Suppressor macrophage treated with lipopolysaccharide for 4 hours (primary cell): Measurements from ENCODE around the gene PIF1.
A peak's percentile ranks its signal among the peaks of the same experiment; 100 is the strongest.
"Not testable (repeated sequence)": the region's sequence is repeated elsewhere in the genome, so short reads cannot be mapped to it uniquely, and the experiment has no call there.

Source experiments
- DNase-seq: peaks from one replicate; pipeline ENCODE4 v3.0.0-alpha.2; 2020

Gene PIF1

DNA sequence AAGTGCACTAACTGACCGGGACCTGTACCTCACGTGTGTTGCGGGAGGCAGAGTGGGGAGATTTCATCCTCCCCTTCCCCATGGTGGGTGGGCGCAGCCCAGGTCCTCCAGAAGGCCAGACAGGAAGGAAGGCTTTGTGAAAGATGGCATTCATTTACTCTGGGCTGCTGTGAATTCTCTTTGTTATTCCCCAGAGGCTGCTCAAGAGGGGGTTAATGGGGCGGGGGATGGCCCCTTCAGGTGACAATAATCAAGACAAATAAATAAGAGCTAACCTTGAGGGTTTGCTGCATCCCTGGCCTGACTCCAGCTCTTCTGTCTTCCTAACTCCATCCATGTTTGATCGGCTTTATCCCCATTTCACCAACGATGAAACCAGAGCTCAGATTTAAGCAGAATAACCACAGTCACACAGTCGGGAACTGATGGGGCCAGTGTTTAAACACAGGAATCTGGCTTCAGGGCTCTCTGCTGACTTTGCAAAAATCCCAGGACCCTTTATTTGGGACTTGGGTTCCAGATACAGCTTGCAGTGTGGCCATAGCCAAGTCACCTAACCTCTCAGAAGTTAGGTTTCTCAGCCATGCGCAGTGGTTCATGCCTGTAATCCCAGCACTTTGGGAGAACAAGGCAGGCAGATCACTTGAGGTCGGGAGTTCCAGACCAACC lies 16.5 kb downstream of the PIF1 start:
- DNase-seq = no peak

DNA sequence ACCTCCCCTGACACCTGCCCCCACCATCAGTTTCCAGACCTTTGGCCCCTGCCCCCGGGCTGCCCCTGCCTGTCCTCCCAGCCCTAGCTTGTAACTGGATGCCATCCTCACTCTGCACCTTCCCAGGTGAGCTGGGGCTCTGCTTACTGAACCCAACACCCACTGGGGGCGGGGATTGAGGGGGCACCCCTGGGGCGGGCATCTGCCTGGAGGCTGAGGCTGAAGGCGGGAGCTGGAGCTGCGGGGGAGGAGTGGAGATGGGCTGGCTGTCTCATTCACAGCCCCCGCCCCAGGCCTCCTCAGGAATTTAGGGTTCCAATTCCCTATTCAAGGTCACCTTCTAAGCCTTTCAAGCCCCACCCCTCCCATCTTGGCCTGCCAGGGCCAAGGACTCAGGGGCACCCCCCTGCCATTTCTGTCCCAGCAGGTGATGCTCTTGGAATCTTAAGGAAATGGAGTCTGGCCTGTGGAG lies 17.7 kb downstream of the PIF1 start:
- no peak for DNase-seq

DNA sequence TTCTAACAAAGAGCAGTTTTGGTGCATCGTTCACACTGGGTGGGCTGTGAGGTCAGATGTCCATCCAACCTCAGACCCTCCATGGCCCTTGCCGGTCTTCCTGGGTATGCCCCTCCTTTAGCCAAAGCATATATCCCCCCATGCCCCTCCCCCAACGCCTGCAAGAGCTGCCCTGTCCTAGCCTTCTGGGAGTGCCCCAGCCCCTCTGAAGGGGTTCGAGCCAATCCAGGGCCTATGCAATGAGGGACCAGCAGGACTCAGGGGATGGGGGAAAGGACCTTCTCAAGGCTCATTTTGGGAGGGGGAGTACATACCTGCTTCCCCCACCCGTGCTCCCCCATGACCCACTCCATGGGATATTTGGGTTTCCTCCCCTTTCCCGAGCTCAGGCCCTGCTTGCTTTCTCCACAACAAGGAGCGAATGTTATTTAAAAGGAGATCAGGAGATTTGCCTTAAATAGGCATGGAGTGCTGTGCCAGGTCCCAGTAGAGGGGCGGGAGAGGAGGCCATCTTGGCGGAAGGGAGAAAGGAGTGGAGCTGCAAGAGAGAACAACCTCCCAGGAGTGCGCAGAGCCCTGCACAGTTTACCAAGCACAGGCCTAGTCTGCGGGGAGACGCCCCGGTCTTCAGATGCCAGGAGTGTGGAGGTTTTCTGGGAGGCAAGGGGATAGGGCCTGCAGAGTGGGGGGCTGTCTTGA lies 18.2 kb downstream of the PIF1 start:
- no peak for DNase-seq

DNA sequence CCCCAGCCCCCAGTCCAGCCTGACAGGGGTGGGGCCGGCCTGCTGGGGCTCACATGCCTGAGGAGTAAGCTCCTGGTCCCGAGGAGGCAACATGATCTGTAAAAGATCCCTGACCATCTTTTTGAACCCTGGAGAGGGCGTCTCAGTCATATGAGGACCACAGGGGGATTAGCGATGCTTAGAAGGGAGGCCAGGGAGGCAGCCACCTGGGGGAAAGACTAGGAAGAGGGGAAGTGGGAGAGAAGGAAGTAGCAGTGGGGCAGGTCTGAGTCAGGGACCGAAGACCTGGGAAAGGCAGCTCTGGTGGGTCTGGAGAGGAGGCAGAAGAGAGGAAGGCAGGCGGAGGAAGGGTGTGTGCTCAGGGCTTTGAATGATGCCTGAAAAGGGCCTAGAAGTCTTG lies 18.9 kb downstream of the PIF1 start:
- DNase-seq = no peak

DNA sequence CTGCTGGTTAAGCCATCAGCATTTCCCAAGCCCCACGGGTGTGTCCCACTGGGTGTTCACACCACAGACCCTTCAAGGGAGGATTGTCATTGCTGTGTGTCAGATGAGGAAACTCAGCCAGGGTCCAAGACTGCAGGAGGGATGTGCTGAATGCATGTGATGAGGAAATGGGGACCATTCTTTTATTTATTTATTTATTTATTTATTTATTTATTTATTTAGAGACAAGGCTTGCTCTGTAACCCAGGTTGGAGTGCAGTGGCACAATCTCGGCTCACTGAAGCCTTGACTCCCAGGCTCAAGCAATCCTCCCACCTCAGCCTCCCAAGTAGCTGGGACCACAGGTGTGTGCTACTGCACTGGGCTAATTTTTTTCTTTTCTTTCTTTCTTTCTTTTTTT lies 20.8 kb downstream of the PIF1 start:
- no peak for DNase-seq

DNA sequence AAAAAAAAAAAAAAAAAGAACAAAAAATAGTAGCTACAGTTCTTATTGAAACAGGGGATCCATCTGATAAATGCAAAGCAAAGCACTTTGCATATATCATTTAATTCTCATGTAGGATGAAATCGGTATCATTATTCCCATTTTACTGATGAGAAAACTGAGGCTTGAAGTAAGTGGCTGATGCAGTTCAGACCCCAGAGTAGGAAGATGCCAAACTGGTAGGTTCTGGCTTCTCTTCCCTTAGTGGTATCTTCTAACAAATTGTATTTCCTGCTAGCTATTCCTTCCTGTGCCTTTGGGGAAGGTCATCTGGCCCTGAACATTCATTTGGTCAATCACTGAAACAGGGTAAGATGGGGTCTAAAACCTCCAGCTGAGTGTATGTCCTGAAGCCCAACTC lies 21.9 kb downstream of the PIF1 start:
- DNase-seq = no peak

DNA sequence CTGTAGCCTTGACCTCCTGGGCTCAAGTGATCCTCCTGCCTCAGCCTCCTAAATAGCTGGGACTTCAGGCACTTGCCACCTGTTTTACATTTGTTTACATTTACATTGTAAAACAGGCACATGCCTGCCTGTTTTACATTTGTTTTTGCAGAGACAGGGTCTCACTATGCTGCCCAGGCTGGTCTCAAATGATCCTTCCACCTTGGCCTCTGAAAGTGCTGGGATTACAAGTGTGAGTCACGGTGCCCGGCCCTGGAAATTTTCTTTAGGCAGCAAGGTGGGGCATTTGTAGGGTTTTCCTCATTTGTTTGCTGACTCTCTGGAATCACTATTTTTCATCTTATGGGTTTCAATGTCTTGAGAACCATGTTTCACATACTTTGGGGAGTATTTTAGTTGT lies 25.0 kb downstream of the PIF1 start:
- no peak for DNase-seq

DNA sequence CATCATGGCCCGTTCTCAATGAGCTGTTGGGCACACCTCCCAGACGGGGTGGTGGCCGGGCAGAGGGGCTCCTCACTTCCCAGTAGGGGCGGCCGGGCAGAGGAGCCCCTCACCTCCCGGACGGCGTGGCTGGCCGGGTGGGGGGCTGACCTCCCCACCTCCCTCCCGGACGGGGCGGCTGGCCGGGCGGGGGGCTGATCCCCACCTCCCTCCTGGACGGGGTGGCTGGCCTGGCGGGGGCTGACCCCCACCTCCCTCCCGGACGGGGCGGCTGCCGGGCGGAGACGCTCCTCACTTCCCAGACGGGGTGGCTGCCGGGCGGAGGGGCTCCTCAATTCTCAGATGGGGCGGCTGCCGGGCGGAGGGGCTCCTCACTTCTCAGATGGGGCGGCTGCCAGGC lies 26.5 kb downstream of the PIF1 start:
- not testable (repeated sequence) for DNase-seq

DNA sequence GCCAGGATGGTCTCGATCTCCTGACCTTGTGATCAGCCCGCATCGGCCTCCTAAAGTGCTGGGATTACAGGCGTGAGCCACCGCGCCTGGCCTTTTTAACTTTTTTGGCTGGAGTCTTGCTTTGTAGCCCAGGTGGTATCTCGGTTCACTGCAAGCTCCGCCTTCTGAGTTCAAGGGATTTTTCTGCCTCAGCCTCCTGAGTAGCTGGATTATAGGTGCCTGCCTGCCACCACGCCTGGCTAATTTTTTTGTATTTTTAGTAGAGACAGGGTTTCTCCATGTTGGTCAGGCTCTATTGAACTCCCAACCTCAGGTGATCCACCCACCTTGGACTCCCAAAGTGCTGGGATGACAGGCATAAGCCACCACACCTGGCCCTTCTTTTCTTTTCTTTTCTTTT lies 29.5 kb downstream of the PIF1 start:
- DNase-seq = not testable (repeated sequence)

DNA sequence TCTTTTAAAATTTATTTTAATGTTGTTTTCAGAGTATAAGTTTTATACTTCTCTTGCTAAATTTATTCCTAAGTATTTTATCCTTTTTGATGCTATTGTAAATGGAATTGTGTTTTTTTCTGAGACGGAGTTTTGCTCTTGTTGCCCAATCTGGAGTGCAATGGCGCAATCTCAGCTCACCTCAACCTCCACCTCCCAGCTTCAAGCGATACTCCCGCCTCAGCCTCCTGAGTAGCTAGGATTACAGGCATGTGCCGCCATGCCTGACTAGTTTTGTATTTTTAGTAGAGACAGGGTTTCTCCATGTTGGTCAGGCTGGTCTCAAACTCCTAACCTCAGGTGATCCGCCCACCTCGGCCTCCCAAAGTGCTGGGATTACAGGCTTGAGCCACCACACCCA lies 30.1 kb downstream of the PIF1 start:
- DNase-seq = not testable (repeated sequence)

DNA sequence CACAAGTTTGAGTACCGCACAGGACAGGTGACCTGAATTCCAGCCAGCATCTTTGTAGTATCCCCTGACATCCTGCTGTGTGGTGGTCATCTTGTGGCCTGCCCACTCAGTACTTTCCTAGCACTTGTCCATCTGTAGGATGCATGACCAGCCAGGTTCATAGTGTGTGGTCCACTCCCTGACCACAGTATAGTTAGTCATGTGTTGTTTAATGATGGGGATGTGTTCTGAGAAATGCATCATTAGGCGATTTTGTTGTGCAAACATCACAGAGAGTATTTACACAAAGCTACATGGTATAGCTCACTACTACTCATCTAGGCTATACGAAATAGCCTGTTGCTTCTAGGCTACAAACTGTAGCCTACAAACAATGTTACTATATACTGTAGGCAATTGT lies 33.2 kb downstream of the PIF1 start:
- no peak for DNase-seq

DNA sequence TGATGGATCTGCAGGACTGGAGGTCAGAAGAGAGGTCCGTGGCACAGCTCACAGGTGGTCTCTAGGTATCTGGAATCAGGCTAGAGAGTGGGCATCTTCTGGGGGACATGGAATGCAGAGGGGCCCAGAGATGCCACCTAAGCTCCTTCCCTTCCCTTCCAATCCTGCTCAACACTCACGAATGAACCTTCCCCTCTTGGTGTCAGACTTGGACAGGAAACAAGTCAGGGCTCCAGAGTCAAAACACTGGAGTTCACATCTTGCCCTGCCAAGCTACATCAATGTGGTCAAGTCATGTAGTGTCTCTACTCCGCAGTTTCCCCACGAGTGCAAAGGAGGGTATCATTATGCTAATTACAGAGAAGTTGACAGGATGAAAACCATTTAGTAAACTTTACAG lies 34.0 kb downstream of the PIF1 start:
- no peak for DNase-seq

DNA sequence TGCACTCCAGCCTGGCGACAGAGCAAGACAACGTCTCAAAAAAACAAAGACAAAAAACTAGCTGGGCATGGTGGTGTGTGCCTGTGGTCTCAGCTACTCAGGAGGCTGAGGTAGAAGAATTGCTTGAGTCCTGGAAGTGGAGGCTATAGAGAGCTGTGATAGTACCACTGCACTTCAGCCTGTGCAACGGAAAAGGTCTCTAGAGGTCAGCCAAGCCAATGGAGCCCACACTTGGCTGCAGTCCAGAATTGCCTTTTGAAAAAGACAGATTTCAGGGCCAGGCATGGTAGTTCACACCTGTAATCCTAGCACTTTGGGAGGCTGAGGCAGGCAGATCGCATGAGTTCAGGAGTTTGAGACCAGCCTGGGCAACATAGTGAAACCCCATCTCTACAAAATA lies 41.7 kb downstream of the PIF1 start:
- no peak for DNase-seq

DNA sequence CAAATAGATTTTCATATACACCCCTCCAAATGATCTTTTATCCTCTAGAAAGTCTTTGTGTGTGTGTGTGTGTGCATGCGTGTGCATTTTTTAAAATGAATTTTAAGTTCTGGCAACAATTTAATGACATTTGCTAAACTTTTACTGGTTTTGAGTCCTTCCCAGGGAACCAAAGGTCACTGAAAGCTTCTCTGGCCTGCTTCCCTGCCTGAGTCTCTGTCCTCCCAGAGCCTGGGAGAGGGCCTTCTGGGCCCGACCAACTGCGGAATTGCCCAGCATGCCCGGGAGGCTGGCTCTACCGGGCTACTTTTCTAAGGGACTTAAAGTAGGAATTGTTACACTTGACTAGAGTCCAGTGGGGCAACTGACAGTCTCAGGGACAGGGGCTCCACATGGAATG lies 42.7 kb downstream of the PIF1 start:
- DNase-seq = no peak

DNA sequence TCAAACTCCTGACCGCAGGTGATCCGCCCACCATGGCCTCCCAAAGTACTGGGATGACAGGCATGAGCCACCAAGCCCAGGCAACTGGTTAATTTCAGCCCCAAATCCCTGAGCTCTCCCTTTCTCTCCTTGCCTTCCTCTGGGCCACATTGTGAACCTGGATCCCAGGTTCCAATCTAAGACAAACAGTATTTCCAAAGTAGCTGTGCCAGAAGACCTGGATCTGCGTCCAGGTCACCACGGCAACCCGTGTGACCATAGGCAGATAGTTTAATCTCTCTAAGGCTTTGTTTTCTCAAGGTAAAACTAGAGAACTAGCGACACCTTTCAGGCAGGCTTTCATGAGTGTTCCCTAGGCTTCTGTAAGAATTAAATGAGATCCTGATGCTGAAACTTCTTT lies 44.1 kb downstream of the PIF1 start:
- DNase-seq = no peak

DNA sequence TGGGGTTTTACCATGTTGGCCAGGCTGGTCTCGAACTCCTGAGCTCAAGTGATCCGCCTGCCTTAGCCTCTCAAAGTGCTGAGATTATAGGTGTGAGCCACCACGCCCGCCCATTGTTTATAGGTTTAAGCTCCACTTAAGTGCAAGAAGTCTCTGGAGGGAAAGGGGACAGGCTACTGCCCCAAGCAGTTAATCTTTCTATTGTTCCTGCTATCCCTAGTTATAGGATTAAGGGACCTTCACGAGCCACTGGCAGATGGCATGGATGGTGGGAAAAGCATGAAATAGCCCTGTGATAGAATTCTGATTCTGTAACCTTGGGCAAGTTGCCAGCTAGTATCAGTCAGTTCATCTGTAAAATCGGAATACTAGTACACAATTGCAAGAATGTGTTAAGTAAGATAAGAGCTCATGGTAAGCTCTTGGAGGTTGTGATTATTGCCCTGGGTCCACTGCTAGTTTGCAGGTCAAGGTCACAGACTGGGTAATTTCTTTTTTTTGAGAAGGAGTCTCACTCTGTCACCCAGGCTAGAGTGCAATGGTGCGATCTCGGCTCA lies 44.8 kb downstream of the PIF1 start:
- DNase-seq = no peak

DNA sequence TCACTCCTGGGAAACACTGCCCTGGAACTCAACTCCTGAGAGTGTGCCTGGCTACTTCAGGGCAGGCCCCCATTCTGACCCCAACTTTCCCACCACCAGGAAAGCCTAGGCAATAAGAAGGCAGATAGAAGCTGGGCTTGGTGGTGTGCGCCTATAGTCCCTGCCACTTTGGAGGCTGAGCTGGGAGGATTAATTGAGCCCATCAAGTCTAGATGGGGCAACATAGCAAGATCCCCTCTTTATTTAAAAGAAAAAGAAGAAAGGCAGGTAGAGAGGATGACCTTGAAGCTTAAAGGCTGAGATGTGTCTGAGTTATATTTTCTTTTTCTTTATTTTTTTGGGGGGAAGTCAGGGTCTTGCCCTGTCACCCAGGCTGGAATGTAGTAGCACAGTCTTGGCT lies 45.8 kb downstream of the PIF1 start:
- no peak for DNase-seq

DNA sequence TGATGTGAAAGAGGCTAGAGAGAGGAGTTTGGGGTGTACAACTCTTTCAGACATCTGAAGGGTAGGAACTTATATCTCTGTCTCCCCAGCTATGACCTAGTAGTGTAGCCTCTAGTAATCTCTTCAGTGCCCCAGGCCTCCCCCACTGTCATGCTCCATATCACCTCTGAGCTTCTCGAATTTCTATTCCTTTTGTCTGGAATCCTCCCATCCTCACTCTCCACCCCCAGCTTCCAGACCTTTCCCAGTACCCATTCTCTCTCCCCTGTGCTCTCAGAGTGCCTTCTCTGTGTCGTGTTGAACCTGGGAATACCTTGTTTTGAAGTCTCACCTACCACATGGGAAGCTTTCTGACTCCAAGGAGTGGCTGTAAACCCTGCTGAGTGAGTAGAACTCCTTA lies 46.4 kb downstream of the PIF1 start:
- no peak for DNase-seq

DNA sequence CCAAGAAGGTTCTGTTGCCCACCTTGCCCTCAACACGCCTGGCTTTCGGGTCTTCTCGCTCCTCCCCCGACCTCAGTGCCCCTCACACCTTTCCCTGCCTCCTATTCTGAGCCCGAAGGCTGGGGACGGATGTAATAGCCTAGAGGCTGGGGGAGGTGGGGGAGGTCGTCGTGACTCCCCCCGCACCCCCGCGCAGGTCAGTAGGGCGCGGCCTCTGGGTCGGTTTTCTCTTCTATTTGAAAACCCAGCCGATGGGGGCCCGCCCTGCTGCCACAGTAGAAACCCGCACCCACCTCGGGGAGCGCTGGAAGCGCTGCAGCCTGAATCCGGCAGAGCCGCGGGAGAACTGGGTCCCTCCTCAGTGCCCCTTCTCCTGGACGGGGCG lies 49.1 kb downstream of the PIF1 start:
- DNase-seq = no peak

DNA sequence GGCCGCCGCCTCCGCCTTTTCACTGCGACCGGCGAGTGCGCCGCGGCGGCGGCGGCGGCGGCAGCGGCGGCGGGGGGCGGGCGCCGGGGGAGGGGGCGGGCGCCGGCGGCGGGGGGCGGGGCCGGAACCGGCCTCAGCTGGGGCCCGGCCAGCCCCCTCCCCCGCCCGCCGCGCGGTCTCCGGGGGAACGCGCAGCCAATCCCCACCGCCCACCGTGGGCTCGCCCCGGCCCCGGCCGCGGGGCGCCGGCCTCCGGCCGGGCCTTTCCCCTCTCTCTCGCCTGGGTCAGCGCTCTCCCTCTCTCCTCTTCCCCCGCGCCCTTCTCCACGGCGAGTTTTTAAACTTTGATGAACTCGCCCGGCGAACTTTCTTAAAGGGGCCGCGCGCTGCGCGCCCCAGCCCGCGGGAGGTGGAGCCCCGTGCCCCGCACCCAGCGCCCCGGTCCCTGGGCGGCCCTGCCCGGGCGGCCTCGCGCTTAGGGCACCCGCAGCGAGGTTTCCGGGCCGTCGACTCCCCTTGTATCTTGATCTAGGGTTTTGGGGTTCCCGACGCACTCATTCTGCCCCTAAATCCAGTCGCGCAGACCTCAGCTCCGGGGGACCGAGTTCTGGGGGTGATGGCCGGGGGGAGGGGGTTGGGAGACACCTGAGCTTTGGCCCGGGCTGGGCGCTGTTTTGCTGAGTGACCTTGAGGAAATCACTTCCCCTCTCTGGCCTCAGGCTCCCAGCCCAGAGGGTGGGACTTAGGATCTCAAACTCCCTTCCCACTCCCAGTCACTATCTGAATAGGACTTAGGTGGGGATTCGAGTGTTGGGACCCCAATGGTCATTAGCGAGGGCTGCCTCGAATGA lies 49.7 kb downstream of the PIF1 start, which contains the start of gene RBPMS2:
Gene RBPMS2, minus strand, starts transcription at position 39 of the 851 bp plus-strand sequence. CDS start 270 bp downstream, outside the sequence.
- peak; percentile 13 for DNase-seq

DNA sequence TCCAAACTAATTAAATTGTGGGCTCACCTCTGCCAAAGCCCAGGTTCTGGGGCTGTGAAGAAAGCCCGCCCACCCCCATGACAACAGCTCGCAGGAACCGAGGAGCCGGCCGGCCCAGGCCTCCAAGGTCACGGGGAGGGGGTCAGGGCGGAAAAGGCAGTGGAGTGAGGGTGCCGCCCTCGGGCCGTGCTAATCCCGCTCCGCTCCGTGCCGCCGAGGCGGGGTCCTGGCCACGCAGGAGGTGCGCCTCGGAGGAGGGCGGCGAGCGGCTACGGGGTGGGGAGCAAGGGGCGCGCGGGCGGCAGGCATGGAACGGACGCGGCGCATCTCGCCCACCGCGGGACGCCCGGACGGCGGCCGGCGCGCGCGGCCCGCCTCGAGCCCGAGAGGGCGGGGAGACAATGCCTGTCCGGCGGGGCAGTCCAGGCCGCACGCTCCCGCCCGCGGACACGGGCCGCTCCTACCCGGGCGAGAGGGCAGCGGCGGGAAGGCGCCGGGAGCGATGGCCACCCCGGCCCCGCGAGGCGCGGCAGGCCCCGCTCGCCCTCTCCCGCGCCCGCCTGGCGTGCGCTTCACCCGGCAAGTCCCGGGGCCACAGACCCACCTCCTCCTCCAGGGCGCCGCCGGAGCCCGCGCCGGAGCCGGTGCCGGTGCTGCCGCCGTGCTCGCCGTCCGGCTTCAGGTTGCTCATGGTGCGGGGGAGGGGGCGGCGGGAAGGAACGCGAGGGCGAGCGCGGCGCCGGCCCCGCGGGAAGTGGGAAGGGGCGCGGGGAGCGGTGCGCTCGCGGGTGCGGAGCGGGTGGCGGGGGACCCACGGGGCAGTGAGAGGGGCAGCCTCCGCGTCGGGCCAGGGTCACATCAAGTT lies 50.6 kb downstream of the PIF1 start:
- DNase-seq = peak; percentile 10

DNA sequence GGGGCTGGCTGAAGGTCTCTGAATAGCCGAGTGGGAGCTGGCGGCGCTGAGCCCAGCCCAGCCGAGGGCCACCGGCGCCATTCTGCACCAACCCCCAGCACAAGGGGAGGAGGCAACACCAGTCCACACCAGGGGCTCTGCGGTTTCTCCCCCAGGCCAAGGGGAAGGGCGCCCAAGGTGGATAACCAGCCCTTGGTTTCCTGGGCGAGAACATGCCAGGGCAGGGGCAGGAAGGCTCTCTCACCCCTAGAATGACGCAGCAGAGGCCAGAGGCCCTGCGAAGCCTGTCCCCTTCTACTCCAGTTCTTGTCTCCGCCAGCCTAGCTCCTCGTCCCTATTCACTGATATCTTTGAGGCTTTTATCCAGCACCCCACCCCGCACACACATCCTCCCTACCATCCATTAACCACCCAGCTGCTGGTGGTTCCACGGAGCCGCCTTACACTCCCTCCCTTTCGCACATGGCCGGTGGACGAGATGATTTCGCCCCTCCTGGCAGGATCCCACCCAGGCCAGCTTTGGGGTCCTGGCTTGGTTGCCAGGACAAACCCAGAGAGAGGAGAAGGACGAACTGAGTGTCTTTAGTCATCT lies 51.3 kb downstream of the PIF1 start:
- no peak for DNase-seq
